ENCODE measurements around the gene ZNRF3. TPM values are rescaled to one million over a fixed set of nuclear protein-coding genes. Genes with fewer than 3 reads are reported as not detected.

The ZNRF3 gene
- polyA plus RNA-seq, 1 donor from 2014 or later, result 2.9 TPM

DNA sequence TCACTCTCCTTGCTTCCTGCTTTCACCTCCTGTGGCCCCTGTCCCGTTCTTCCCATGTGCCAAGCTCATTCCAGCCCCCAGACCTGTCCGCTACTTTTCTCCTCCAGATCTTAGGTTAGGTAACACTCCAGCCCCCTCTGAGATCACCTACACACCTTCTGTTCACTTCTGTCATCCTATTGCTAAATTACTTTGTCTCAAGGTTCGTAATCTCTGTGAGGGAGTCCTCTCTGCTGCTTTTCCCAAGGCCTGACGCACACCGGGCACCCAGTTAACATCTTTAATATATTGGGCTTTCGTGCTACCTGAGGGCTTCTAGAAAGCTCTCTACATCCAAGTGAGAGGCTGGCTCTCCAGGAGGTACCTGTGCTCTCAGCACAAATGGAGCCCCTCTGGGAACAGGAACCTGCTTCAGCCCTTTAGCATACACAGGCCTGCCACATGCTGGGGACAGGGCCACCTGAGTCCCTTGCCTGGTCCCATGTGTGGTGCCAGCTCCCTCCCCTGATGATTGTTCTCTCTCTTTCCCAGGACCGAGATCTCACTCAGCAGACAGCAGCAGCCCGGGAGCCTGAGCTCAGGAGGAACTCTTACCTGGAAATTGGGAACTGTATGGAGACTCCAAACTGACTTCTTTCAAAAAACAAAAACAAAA, 169.8 kb downstream of the ZNRF3 start (continued):
- TF ChIP-seq, protein P1, sequence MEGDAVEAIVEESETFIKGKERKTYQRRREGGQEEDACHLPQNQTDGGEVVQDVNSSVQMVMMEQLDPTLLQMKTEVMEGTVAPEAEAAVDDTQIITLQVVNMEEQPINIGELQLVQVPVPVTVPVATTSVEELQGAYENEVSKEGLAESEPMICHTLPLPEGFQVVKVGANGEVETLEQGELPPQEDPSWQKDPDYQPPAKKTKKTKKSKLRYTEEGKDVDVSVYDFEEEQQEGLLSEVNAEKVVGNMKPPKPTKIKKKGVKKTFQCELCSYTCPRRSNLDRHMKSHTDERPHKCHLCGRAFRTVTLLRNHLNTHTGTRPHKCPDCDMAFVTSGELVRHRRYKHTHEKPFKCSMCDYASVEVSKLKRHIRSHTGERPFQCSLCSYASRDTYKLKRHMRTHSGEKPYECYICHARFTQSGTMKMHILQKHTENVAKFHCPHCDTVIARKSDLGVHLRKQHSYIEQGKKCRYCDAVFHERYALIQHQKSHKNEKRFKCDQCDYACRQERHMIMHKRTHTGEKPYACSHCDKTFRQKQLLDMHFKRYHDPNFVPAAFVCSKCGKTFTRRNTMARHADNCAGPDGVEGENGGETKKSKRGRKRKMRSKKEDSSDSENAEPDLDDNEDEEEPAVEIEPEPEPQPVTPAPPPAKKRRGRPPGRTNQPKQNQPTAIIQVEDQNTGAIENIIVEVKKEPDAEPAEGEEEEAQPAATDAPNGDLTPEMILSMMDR (IDR thresholded peaks at IDR 0.05; ENCODE audit: poor library complexity, severe bottlenecking), result no peak

DNA sequence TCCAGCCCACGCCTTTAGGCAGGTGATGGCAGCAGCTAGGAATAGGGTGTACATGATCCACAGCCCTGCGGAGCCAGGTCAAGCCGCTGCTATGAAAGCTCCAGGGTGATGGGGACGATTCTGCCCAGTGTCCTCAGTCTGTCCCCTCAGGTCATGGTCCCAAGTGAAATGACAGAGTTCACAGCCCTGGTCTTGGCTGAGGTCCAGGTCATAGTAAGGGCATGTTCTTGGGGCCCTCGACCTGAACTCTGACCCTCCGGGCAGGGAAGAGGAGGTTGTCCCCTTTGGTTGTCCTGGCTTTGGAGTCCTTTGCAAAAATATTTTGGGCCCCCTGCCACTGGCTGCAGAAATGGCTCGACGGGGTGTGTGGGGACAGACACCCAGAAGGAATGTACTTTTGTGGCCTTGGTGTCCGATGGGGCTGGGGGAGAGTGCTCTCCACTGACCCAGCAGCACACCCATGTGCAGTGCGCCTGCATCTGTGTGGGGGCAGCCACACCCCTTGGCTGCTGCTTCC, 170.9 kb downstream of the ZNRF3 start:
- no peaks in the 10 kb centered on the region for H3K9me2 ChIP-seq (ENCODE audit: insufficient read depth, low read length)
- H3K36me3 ChIP-seq (ENCODE audit: insufficient read depth, low read length), result no peaks in the 10 kb centered on the region
- H2AFZ ChIP-seq (ENCODE audit: low read depth, low read length), result no peak overlapping the region
- no peaks in the 10 kb centered on the region for H3K79me2 ChIP-seq (replicated peaks; ENCODE audit: insufficient read depth, low read length)
- no peaks in the 10 kb centered on the region for H4K20me1 ChIP-seq (ENCODE audit: insufficient read depth)
- H3K27ac ChIP-seq (ENCODE audit: low read length), result no peak overlapping the region
- H3K9ac ChIP-seq (ENCODE audit: low read length), result no peak overlapping the region
- no peaks in the 10 kb centered on the region for H3K9me3 ChIP-seq (ENCODE audit: low read length)
- H3K4me2 ChIP-seq (ENCODE audit: low read length), result no peak overlapping the region
- no peak overlapping the region for H3K4me3 ChIP-seq (ENCODE audit: low read length)
- no peaks in the 10 kb centered on the region for H3F3A ChIP-seq (ENCODE audit: insufficient read depth, low read length, poor library complexity, severe bottlenecking)
- H3K27me3 ChIP-seq (ENCODE audit: insufficient read depth, low read depth, low read length), result no peaks in the 10 kb centered on the region
- TF ChIP-seq RAD21 (conservative IDR thresholded peaks at IDR 0.05) (no peak), EP300 (conservative IDR thresholded peaks at IDR 0.05; ENCODE audit: poor library complexity, severe bottlenecking) (no peak), POLR2AphosphoS5 (IDR thresholded peaks at IDR 0.05) (no peak)

DNA sequence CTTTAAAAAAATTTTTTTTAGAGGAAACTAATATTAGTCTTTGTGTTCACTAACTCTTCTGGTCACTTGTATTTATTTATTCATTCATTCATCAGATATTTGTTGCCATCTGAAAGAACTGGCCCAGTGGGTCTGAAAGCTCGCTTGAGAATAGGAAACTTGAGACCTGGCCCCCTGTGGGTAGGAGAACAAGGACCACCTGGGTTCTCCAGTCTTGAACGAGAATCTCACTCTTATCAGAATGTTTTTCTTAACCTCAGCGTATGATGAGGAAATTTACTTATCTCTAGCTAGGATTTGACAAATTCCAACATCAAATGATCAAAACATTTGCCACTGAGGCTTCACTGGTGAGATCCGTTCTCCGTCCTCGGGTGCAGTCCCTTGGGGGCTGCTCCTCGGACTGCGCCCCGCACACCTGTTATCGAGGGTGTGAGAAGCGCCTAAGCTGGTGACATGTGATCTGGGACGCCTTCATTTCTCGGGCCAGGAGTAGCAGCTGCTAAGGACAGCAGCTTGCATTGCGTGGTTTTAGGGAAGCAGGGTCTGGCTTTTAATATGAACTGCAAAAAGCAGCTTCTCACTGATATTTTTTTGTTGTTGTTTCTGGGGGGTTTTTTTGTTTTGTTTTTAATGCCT, 171.9 kb downstream of the ZNRF3 start:
- Histone ChIP-seq H3K9me3 (ENCODE audit: low read length) (no peaks in the 10 kb centered on the region), H3K27me3 (ENCODE audit: insufficient read depth, low read depth, low read length) (no peaks in the 10 kb centered on the region), H2AFZ (ENCODE audit: low read depth, low read length) (no peak overlapping the region), H3F3A (ENCODE audit: insufficient read depth, low read length, poor library complexity, severe bottlenecking) (no peaks in the 10 kb centered on the region), H3K9ac (ENCODE audit: low read length) (no peak overlapping the region), H3K27ac (ENCODE audit: low read length) (no peak overlapping the region), H3K79me2 (replicated peaks; ENCODE audit: insufficient read depth, low read length) (no peaks in the 10 kb centered on the region), H3K4me2 (ENCODE audit: low read length) (no peak overlapping the region), H4K20me1 (ENCODE audit: insufficient read depth) (no peaks in the 10 kb centered on the region), H3K36me3 (ENCODE audit: insufficient read depth, low read length) (no peaks in the 10 kb centered on the region), H3K4me3 (ENCODE audit: low read length) (no peak overlapping the region), H3K9me2 (ENCODE audit: insufficient read depth, low read length) (no peaks in the 10 kb centered on the region)
- TF ChIP-seq, protein P1 (IDR thresholded peaks at IDR 0.05; ENCODE audit: poor library complexity, severe bottlenecking), result no peak
- TF ChIP-seq MXI1 (conservative IDR thresholded peaks at IDR 0.05; ENCODE audit: poor library complexity, severe bottlenecking) (no peak), TAF1 (IDR thresholded peaks at IDR 0.05; ENCODE audit: low read depth) (no peak), SMC3 (conservative IDR thresholded peaks at IDR 0.05; ENCODE audit: poor library complexity) (no peak), POLR2AphosphoS5 (IDR thresholded peaks at IDR 0.05) (no peak), EP300 (conservative IDR thresholded peaks at IDR 0.05; ENCODE audit: poor library complexity, severe bottlenecking) (no peak), RAD21 (conservative IDR thresholded peaks at IDR 0.05) (no peak), EZH2 (IDR thresholded peaks at IDR 0.05; ENCODE audit: borderline replicate concordance, insufficient read depth, low read length, poor library complexity, severe bottlenecking) (no peak)
- TF ChIP-seq, protein P2, sequence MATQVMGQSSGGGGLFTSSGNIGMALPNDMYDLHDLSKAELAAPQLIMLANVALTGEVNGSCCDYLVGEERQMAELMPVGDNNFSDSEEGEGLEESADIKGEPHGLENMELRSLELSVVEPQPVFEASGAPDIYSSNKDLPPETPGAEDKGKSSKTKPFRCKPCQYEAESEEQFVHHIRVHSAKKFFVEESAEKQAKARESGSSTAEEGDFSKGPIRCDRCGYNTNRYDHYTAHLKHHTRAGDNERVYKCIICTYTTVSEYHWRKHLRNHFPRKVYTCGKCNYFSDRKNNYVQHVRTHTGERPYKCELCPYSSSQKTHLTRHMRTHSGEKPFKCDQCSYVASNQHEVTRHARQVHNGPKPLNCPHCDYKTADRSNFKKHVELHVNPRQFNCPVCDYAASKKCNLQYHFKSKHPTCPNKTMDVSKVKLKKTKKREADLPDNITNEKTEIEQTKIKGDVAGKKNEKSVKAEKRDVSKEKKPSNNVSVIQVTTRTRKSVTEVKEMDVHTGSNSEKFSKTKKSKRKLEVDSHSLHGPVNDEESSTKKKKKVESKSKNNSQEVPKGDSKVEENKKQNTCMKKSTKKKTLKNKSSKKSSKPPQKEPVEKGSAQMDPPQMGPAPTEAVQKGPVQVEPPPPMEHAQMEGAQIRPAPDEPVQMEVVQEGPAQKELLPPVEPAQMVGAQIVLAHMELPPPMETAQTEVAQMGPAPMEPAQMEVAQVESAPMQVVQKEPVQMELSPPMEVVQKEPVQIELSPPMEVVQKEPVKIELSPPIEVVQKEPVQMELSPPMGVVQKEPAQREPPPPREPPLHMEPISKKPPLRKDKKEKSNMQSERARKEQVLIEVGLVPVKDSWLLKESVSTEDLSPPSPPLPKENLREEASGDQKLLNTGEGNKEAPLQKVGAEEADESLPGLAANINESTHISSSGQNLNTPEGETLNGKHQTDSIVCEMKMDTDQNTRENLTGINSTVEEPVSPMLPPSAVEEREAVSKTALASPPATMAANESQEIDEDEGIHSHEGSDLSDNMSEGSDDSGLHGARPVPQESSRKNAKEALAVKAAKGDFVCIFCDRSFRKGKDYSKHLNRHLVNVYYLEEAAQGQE (IDR thresholded peaks at IDR 0.05; ENCODE audit: borderline replicate concordance), result no peak
